Measurements from ENCODE around the gene POLRMT.

POLRMT gene

DNA sequence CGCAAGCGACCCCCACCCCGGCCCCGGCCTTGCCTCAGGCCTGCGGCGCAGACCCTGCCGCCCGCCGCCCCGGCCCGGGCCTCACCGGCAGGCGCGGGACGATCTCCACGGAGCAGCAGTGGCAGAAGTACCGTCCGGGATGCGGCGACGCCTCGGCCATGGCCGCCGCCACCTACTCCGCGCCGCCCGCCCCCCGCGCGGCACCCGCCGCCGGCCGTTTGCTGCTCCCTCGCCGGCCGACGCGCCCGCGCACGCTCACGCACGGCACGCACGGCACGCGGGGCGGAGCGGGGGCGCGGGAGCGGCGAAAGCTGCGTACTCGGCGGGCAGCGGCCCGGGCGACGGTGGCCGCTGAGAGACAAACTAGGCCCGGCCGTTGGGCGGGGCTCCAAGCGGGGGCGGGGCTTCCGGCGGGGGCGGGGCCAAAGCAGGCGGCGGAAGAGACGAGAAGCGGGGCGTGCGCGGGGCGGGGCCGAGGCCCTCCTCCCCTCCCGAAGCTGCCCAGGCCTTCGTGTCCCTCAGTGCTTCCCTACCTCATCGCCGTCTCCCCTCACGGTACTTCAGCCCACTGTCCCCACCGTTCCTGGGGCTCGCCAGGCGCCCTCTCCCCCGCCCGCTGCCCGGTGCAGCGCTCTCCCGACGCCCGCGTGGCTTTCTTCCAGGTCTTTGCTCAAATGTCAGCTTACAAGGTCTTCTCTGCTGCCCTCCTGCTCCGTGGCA is 29.8 kb upstream of the POLRMT start, which contains the start of gene RNF126:
Gene RNF126 (minus strand): TSS at position 253 of the 720 bp plus-strand sequence. CDS start 93 bp downstream, at position 160.
- DNase-seq = peak; percentile 75 to 93

DNA sequence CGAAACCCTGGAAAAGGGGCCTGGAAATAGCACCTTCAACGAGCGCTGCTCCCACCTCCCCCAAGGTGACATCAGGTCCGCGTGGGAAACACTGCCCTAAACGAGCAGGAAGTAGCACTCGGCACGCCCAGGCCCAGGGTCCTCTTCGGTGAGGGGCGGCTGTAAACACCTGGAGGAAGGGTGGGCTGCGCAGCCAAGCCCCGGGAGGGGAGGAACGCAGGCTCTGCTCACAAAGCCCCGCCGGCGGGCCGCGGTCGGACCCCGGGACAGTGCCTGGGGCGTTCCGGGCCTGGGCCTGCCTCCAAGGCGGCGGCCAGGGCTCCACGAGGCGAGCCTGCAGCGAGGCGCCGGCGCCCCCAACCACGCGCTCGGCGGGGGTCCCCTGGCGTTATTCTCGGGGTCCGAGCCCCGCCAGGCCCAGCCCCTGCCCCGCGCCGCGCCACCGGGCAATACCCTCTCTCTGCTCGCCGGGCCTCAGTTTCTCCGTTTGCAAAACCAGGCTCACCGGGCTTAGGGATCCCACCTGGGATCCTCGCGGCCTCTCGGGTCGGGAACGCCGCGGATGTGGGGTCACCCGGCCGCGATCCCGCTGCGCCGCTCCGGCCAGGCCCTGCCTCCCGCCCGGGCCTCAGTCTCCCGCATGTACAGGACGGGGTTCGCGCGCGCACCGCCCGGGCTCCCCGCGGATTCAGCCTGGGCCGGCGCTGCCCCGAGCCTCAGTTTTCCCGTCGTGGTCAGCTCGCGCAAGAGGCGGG is 29.0 kb upstream of the POLRMT start:
- peak in 1 of 2 experiments; percentile 30 for DNase-seq

DNA sequence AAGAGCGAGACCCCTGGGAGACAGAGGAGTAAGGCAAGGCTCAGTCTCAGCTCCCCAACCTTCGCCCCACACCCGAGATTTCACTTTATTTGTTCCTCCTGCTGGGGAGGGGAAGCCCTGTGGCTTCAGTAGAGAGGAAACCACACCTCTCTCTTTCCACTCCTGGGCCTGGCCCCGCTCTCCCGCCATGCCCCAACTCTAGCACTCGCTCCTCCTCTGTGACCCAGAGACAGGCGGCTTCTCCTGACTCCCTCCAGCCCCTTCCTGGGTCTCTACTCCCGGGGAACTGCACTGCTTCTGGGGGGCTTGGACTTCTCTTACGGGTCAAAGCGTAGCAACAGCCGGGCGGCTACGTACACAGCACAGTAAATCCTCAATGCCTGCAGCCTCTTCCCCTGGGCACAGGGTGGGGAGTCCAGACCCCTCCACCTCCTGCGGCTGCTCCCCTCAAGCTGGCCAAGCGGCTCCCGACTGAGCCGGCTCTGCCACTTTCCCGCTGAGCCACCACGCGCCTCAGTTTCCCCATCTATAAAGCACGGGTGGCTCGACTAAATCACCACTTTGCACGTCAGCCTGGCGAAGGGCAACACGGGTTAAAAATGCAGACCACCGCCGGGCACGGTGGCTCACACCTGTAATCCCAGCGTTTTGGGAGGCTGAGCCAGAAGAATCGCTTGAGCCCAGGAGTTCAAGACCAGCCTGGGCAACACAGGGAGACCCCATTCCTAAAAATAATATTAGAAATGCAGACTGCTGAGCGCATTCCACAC is 28.3 kb upstream of the POLRMT start:
- DNase-seq = no peak

DNA sequence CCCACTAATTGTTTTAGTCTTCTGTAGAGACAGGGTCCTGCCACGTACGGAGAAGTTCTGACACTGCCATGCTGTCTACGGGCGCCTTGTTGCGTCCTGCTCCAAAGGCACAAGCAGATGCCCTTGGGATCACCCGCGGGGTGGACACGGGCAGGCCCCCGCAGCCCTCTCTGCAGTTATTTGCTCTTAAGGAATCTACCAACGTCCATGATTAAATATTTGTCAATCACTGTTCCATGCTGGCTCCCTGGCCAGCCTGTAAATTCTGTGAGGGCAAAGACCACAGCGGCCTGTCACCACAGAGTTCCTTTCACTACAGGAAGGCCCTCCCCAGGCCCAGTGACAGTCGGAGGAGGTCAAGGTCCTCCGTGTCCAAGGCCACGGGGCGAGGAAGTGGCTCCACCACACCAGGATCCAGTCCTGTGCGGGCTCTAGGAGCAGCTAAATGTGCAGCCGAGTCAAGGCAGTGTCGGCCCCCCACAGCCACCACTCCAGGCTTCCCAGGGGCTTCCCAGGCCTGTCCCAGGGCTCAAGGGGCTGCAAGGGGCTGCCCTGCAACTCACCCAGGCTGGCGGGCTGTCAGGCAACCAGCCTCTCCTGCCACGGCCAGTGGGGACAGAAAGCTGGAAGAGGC is 27.6 kb upstream of the POLRMT start:
- no peak for DNase-seq

DNA sequence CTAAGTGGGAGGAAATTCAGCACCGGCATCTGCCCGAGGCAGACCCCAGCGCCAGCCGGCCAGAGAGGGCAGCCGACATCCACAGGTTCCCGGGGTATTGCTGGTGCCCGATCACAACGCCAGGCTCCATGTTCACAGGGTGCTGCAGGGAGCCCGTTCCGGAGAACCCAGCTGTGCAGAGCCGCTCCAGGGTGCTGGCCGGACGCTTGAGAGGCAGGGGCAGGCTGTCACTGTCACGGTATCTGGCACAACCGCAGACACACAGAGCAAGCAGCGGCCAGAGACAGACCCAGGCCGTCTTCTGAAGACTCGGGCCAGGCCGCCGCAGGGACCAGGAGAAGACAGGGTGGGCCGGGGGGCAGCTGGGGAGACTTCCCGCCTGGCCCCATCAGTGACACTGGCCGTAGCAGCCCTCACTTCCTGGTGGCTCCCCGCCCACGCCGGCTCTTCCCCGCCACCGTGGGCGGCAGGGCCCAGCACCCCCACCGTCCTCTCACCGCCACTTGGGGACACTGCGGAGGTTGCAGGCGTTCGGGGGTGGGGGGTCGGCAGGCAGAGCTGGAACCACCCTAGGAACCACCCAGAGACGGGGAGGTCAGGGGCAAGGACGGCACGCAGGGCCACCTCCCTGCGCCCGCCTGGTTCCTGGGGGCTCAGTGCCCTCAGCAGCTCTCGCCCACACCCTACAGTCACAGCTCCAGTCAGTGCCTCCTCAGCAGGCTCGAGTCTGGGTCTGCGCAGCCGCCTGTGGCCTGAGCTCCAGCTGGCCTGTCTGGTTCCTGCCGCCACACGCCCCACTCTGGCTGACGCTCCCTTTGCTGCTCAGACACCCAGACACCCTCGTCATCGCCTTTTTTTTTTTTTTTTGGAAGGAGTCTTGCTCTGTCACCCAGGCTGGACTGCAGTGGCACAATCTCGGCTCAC is 25.8 kb upstream of the POLRMT start:
- no peak for DNase-seq

DNA sequence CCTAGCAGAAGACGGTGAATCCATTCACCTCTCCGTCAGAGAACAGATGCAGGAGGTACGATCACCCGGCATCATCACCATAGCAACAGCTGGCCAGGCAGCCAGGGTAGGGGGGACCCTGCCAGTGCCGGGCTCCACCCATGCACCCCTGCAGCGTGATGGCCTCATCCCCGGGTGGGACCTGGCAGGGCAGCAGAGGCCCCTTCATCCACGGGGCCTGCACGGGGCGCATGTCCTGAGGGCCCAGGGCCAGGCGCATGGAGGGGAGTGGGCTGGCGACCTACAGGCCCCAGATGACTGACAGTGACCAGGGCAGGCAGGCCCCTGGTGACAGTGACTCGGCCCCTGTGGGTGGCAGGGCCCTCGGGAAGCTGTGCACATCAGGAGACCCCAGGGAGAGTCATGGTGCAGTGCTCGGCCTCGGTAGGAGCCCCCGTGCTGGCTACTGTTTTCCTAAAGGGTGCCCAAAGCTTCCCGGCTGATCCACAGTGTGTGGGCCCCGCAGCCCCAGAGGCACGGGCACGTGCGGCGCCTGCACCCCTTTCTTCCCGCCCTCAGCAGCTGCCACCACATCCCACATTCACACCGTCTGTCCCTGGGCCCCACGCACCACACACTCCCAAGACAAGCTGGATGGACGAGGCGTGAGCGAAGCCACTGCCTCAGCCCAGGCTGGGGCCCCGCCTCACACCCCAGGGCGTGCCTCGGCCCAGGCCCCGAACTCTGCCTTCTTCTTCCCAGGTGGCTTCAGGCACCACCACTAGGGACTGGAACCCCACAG is 24.9 kb upstream of the POLRMT start:
- no peak for DNase-seq

DNA sequence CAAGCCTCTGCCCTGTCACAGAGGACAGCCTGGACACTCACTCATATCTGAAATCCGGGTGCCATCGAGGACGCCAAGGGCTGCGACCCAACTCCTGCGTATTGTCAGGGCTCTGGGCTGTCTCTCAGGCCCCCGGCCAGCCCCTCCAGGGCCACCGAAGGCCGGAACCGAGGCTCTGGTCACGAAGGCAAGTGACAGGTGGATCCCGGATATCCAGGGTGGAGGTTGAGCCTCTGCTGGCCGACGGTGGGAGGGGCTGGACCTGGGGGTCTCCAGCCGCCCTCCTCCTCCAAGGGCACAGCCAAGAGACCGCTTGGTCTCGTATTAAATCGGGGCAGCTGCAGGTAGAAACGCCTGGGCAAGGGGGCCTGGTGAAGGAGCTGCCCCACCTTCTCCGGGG is 24.3 kb upstream of the POLRMT start:
- DNase-seq = no peak

DNA sequence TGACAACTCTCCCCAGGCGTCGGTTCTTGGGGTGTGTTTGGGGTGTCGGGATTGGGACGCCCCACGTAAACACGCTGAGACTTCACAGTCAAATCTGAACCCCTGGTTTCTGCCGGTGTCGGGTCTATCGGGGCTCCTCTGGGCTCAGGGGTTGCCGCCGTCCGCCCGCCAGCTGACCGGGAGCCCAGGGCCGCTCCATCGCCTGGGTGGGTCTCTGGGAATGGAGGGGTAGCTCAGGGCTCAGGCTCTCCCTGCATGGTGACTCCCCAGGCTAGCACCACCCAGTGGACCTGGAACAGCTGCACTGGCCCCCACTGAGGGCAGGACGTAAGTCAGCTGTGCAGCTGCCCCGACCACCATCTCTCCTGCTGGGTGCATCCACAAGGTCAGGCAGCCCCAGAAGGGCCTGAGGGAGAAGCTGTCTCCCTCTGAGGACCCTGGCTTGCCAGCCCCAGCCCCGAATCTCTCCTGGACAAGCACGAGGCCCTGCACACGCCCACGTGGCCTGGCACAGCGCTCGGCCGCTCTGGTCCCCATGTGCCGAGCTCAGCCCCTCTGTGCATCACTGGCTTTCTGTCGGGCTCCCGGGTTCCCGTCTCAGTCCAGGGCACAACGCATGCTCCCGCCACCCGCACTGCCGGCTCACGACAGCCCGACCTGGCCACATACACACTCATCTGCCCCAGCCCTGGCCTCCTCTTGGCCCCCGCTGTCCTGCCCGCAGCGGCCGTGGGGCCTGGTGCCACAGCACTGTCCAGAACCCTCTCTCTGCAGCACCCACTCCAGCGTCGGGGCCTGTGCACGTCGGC is 23.6 kb upstream of the POLRMT start:
- no peak for DNase-seq

DNA sequence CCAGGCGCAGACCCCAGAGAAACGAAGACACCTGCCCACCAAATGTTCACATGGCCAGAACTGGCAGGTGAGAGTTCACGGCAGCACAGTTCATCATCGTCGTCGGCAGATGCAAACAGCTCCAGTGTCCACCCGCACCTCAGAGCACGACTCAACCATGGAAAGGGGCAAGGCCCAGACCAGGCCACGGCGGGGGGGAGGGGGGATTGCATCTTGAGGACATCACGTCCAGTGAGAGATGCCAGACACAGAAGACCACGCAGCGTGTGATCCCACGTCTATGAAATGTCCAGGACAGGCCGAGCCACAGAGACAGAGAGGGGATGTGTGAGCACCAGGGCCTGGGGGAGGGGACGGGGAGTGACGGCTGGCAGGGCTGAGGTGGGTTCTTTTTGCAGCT is 22.4 kb upstream of the POLRMT start:
- no peak for DNase-seq

DNA sequence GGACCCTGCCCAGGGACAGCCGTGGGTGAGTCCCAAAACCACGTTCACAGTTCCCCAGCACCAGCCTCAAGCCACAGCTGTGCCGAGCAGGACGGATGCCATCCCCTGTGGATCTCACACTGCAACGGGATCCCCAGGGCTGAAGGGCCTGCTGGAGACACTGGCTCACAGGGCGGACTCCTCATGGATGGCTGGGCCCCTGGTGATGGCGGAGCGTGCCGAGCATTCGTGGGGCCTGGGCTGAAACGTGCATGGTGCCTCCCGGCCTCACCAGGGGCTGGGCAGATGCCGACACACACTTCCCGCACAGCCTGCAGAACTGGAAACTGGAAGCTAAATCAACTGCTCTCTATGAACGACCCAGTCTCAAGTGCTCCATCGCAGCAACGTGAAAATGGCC is 20.1 kb upstream of the POLRMT start:
- no peak for DNase-seq

DNA sequence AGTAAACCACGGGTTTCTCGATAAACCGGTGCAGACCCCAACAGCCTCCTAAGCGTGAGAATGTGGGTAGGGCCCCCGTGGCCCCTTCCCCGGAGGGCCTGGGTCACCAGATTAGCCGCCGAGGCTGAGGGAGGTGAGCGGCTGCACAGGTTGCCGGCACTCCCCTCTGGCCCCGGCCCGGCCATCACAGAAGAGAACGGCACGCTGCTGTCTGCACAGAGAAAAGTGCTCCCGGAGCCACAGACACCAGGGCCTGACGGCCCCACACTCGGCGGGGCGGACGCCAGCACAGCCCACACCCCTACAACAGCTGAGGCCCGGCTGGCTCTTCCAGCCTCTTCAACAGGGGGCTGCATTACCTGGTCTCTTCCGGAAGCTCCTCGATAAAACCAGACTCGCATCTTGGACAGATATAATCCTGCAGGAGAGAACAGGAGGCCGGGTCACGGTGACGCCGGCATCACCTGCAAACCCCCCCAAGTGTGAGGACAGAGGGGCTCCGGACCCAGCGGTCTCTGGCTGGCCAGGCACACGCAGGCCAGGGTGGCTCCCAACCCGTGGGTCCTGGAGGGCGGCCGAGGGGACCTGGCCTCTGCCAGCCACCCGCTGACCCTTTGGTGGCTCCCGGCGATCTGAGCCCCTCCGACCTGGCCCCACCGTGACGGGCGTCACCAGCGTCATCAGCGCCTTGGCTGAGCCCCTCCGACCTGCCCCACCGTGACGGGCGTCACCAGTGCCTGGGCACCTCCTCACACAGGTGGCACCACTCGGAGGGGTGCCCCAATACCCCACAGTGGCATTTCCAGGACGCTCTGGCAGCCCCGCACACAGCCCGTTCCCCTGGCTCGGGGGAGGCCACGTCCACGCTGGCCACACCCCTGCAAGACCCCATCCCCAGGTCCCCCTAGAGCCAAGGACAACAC is 19.4 kb upstream of the POLRMT start:
- DNase-seq = no peak

DNA sequence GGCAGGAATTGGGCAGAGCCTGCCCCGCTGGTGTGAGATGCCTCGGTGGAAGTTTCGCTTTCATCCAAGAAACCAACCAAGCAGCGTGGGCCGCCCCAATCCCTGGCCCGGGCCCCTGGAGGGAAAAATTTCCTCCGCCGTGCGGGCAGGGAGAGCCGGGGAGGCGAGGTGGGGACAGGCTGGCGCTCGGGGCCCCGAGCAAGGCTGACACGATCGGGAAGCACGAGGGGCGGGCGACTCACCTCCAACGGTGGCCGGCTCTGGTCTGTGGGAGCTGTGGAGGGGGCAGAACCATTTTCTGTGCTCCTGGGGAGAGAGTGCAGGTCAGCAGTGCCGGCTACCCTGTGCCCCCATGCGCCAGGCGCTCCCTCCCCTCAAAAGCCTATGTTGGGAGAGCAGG is 18.7 kb upstream of the POLRMT start:
- no peak for DNase-seq

DNA sequence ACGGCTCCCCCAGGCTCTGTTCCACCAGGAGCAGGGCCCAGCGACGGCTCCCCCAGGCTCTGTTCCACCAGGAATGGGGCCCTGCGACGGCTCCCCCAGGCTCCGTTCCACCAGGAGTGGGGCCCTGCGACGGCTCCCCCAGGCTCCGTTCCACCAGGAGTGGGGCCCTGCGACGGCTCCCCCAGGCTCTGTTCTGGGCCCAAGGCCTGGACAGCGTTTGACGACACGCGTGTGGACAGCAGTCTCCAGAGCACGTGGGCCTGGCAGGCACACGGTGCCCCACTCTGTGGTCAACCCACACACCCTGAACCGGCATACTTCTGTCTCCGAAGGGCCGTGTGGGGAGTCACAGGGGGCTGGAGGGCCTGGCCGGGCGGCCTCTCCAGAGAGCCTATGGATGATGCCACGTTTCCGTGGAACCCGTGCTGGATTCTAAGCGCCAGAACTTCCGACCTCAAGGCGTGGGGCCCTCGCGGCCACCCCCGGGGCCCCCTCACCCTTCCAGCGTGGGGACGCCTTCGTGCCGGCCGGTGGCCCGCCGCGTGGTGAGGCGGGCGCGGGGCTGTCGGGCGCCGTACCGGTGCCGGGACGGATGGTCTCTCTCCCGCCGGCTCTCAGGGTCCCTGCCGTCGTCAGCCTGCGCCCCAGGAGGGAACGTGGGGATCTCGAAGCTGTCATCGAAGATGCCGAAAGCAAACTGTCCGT is 17.9 kb upstream of the POLRMT start:
- no peak for DNase-seq

DNA sequence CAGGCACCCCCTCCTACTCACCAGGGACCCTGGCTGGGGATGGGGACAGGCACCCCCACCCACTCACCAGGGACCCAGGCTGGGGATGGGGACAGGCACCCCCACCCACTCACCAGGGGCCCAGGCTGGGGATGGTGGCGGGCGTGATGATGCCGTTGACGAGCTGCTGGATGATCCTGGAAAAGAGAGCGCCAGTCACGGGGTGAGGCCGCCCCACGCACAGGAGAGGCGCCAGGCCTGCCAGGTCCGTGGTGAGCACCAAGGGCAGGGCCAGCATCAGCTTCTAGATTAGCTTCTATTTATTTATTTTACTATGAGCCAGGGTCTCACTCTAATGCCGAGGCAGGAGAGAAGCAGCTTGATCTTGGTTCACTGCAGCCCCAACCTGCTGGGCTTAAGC is 16.8 kb upstream of the POLRMT start:
- no peak for DNase-seq

DNA sequence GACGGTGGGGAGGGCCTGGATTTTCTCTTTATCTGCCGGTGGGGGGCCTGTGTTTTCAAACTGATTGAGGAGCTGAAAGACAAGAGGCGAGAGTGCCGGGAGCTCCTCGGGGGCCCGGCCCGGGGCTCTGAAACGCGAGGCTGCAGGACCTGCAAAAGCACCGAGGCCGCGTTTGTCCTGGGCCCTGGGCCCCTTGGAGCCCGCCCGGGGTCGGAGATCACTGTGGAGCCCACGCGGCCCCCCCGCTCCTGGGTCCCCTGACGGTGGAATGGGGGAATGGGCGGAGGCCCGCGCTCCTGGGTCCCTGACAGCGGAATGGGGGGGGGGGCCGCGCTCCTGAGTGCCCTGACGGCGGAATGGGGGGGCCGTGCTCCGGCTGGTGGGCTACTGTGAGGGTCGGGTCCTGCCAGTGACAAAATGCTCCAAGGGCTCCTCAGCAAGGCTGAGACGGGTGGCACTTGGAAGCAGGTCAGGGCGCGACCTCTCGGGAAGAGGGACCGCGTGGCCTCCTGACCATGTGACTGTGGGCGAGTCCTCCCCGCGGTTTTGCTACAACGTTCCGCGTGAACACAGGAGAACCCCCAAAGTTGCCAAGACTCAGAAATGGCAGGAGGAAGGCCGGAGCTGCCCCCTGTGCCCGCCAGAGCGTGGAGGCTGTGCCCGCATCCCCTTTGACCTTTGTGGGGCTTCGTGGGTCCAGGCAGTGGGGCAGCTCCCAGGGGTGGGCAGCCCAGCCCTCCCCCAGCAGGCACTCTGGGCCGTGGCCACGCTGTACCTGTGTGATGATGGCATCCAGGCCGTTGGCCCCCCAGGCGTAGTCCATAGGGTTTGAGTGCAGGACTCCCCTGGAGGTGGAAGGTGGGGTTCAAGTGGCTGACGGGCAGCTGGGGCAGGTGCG is 15.8 kb upstream of the POLRMT start:
- no peak for DNase-seq

DNA sequence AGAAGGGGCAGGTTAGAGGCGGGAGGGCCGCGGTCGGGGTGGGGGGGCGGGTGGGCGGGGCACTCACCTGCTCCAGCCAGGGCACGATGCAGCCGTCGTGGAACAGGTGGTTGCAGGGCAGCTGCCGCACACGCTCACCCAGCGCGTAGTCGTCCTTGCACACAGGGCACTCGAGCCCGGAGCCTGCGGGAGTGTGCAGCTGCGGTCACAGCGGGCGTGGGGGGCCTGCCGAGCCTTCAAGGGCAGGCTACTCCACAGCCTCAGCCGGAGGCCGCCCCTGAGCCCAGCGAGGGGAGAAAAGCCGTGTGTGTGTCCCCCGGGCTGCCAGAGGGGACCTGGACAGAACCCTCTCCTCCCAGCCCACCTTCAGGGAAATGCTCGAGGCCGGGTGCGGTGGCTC is 15.0 kb upstream of the POLRMT start:
- DNase-seq = no peak

DNA sequence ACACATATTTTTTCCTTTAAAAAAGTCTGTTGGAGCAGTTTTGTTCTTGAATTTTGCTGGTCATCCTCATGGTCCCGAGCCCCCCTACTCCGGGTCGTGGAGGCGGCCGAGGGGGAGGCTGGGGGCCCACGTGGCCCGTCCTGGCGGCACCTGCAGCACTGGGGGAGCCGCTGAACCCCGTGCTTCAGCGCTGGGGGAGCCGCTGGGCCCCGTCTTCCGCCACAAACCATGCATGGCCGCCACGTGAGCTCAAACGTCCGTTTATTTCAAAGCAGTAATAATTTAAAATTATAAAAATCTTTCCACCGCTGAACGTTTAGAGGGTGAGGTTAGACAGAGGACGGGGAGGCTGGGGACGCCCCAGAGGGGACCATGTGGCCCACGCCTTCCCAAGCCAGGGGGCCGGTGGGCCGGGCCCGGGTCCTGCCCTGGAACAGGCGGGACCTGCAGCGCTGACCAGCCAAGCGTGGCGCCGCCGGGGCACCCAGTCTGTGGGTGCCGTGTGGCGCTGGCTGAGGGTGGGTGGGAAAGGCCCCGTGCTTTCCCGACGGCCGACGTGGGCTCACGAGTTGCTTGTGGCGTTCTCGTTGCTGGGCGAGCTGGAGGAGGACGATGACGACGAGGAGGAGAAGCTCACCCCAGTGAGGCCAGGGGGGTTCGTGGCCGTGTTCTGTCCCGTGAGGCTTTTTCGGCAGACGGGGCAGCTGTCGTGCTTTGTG is 14.4 kb upstream of the POLRMT start:
- no peak for DNase-seq
